HCT116 (cell line): ENCODE measurements around the gene TAS2R41.

Source experiments
- CEBPB ChIP-seq: IDR thresholded peaks from 2 replicates; pipeline ENCODE4 v1.6.1; 2012; ENCODE audit warnings: low read depth
- EZH2 ChIP-seq: fragments of 200-600 bp; sonication (generic); IDR thresholded peaks from 2 replicates; pipeline ENCODE4 v1.6.1; 2017; ENCODE audit warnings: antibody characterized with exemption, mixed run types
- EZH2phosphoT487 ChIP-seq: fragments of 200-600 bp; IDR thresholded peaks from 2 replicates; pipeline ENCODE4 v1.6.1; 2018; ENCODE audit warnings: antibody characterized with exemption, borderline replicate concordance
- FOSL1 ChIP-seq: IDR thresholded peaks from 2 replicates; pipeline ENCODE4 v1.6.1; 2012; ENCODE audit warnings: low read depth
- JUND ChIP-seq: IDR thresholded peaks from 2 replicates; pipeline ENCODE4 v1.6.1; 2012
- POLR2A ChIP-seq: IDR thresholded peaks from 2 replicates; pipeline ENCODE4 v1.7.0; 2011; ENCODE audit warnings: borderline replicate concordance; ENCODE audit not compliant: insufficient read depth, insufficient read length; ENCODE audit errors: extremely low read depth
- POLR2AphosphoS5 ChIP-seq: IDR thresholded peaks from 2 replicates; pipeline ENCODE4 v1.6.1; 2011; ENCODE audit warnings: mild to moderate bottlenecking, low read depth, low read length, moderate library complexity
- SIN3A ChIP-seq: IDR thresholded peaks from 2 replicates; pipeline ENCODE4 v1.6.1; 2012; ENCODE audit warnings: low read depth
- SP1 ChIP-seq: IDR thresholded peaks from 2 replicates; pipeline ENCODE4 v1.6.1; 2012; ENCODE audit warnings: low read depth
- SRF ChIP-seq: IDR thresholded peaks from 2 replicates; pipeline ENCODE4 v1.6.1; 2012; ENCODE audit warnings: low read depth
- TCF7L2 ChIP-seq: IDR thresholded peaks from 2 replicates; pipeline ENCODE4 v1.7.0; 2011; ENCODE audit warnings: borderline replicate concordance, inconsistent platforms; ENCODE audit not compliant: insufficient read depth, insufficient read length; ENCODE audit errors: extremely low read depth
- TF ChIP-seq, protein P1 (sequence below): IDR thresholded peaks from 2 replicates; pipeline ENCODE4 v1.6.1; 2012
- TF ChIP-seq, protein P2 (sequence below), 3 experiments: fragments of 200-600 bp in 1 of 3; sonication (generic) in 1 of 3; IDR thresholded peaks in 2 of 3; conservative IDR thresholded peaks in 1 of 3; 2 replicates each; pipeline ENCODE4 v1.5.1; 2012 to 2017; ENCODE audit warnings: low read depth in 2 of 3, low read length in 2 of 3, antibody characterized with exemption in 1 of 3, borderline replicate concordance in 1 of 3, control low read depth in 1 of 3, mild to moderate bottlenecking in 1 of 3, mixed read lengths in 1 of 3, mixed run types in 1 of 3, moderate library complexity in 1 of 3; ENCODE audit not compliant: insufficient read depth in 1 of 3
- TF ChIP-seq, protein P3 (sequence below): IDR thresholded peaks from 2 replicates; pipeline ENCODE4 v1.6.1; 2012

DNA sequence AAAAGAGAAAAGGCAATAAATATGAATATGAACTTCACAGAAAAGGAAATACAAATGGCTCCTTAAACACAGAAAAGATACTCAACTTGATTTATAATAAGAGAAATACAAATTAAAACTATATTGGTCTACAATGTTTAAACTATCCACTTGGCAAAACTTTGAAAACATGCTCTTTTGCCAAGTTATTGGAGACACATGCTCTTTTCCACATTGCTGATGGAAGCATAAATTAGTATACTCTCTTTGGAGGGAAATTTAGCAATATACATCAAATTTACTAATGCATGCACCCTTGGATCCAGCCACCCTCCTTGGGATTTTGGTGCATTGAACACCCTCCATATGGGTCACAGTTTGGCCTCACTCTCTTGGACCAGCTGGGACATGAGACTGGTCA is 26.6 kb upstream of the TAS2R41 start:
- TF ChIP-seq SRF (no peak), CEBPB (no peak), POLR2AphosphoS5 (no peak), SP1 (no peak), EZH2 (no peak), EZH2phosphoT487 (no peak), POLR2A (no peak), JUND (no peak), FOSL1 (no peak), SIN3A (no peak), TCF7L2 (no peak)
- TF ChIP-seq, protein P1, sequence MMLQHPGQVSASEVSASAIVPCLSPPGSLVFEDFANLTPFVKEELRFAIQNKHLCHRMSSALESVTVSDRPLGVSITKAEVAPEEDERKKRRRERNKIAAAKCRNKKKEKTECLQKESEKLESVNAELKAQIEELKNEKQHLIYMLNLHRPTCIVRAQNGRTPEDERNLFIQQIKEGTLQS, result no peak
- TF ChIP-seq, protein P2, sequence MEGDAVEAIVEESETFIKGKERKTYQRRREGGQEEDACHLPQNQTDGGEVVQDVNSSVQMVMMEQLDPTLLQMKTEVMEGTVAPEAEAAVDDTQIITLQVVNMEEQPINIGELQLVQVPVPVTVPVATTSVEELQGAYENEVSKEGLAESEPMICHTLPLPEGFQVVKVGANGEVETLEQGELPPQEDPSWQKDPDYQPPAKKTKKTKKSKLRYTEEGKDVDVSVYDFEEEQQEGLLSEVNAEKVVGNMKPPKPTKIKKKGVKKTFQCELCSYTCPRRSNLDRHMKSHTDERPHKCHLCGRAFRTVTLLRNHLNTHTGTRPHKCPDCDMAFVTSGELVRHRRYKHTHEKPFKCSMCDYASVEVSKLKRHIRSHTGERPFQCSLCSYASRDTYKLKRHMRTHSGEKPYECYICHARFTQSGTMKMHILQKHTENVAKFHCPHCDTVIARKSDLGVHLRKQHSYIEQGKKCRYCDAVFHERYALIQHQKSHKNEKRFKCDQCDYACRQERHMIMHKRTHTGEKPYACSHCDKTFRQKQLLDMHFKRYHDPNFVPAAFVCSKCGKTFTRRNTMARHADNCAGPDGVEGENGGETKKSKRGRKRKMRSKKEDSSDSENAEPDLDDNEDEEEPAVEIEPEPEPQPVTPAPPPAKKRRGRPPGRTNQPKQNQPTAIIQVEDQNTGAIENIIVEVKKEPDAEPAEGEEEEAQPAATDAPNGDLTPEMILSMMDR (IDR thresholded peaks at IDR 0.05 in 2 of 3, conservative IDR thresholded peaks at IDR 0.05 in 1 of 3; ENCODE audit: borderline replicate concordance in 1 of 3, insufficient read depth in 1 of 3, low read depth in 2 of 3, low read length in 2 of 3), result no peak
- TF ChIP-seq, protein P3, sequence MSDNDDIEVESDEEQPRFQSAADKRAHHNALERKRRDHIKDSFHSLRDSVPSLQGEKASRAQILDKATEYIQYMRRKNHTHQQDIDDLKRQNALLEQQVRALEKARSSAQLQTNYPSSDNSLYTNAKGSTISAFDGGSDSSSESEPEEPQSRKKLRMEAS, result no peak
